Measurements from ENCODE around the gene UBE2S. TPM values are rescaled to one million over a fixed set of nuclear protein-coding genes. Genes with fewer than 3 reads are reported as not detected.

The UBE2S gene
- total and polyA plus RNA-seq, 10 of the 15 experiments (the other 5 are each of a cell fraction or from before 2014, with no cell fraction given) = 2.3 to 640 (median 127) TPM

- 94% methylated on average over 12 of the region's 14 CpGs for WGBS (ENCODE audit: insufficient coverage, insufficient replicate concordance, low lambda C conversion rate, missing lambda C conversion rate)
- Histone ChIP-seq H4K20me1 (ENCODE audit: control insufficient read depth, insufficient read depth) (peaks cover 4% of the 10 kb centered on the region; the same call in 1 of the 2 replicates), H3K9me3 (replicated peaks; ENCODE audit: control insufficient read depth, insufficient read depth, low read length) (no peaks in the 10 kb centered on the region), H2AFZ (ENCODE audit: control insufficient read depth, low read depth, low read length) (no peak overlapping the region), H3K27ac (ENCODE audit: control insufficient read depth, insufficient read depth) (no peak overlapping the region), H3K4me2 (ENCODE audit: control insufficient read depth, insufficient read depth) (no peak overlapping the region), H3K9ac (ENCODE audit: control insufficient read depth, insufficient read depth, low read length) (no peak overlapping the region), H3K79me2 (ENCODE audit: control insufficient read depth, insufficient read depth, low read length) (peaks cover 9% of the 10 kb centered on the region), H3K4me1 (ENCODE audit: control insufficient read depth, insufficient read depth, low read length) (no peaks in the 10 kb centered on the region), H3K27me3 (replicated peaks in 1 of 2; ENCODE audit: control insufficient read depth in 2 of 2, insufficient read depth in 2 of 2, low read length in 1 of 2) (no peaks in the 10 kb centered on the region; a peak in 1 of 4 replicates), H3K4me3 (no peak overlapping the region), H3K36me3 (ENCODE audit: control insufficient read depth in 2 of 2, insufficient read depth in 2 of 2, low read length in 1 of 2) (peaks cover 3 to 4% of the 10 kb centered on the region in 2 experiments)
- DNase-seq (ENCODE audit: low read depth, low spot score) = no peak
- RAD21 ChIA-PET (ENCODE audit: unreplicated experiment) = no interaction called here
- no peak for TF ChIP-seq POLR2AphosphoS2 (IDR thresholded peaks at IDR 0.05; ENCODE audit: low read depth, low read length)
- no peak for TF ChIP-seq PRDM15 (CRISPR knock-in tag; IDR thresholded peaks at IDR 0.05)
- TF ChIP-seq BACH1 (IDR thresholded peaks at IDR 0.05; ENCODE audit: borderline replicate concordance) = no peak
- TF ChIP-seq BCL11A (IDR thresholded peaks at IDR 0.05; ENCODE audit: low read depth, low read length) = no peak
- TF ChIP-seq CEBPZ (IDR thresholded peaks at IDR 0.05; ENCODE audit: low read depth, low read length) = no peak
- no peak for TF ChIP-seq HDAC2 (IDR thresholded peaks at IDR 0.05)
- no peak for FAIRE-seq
- SMC1A ChIA-PET (ENCODE audit: uncharacterized antibody, unreplicated experiment) = no interaction called here
- intact Hi-C loops (cut with micrococcal nuclease; ENCODE audit: unreplicated experiment) = no loop called here
- POLR2A ChIA-PET = no interaction called here
- in situ Hi-C loops (cut with MboI) = no loop called here
- BruUV-seq (replicated peaks) = no TSS peak
- no peak for ATAC-seq
- CTCF ChIA-PET = no interaction called here
Observed at GRCh38 chr19:55456347-55456746, 48.8 kb upstream of the UBE2S start.
